ENCODE data around the gene MAN1B1. TPM values are rescaled to one million over a fixed set of nuclear protein-coding genes. Genes with fewer than 3 reads are reported as not detected.
A peak's percentile ranks its signal among the peaks of the same experiment; 100 is the strongest.

MAN1B1 gene
- total RNA-seq, 4 donors from 2014 or later = 57.7 to 81.0 (median 61.8) TPM

GRCh38 chr9:137051145-137051724 lies 35.5 kb upstream of the MAN1B1 start:
- no peak overlapping the region for H3K4me3 ChIP-seq (ENCODE audit: low read depth, poor library complexity, severe bottlenecking)
- WGBS, 2 donors = 83 to 93% methylated on average over 10 to 11 of the region's 17 CpGs
- TF ChIP-seq POLR2A (IDR thresholded peaks at IDR 0.05) (no peak), CTCF (IDR thresholded peaks at IDR 0.05) (no peak)
- intact Hi-C loops (cut with DNase I; ENCODE audit: low total_unique reads) = no loop called here
- no peak for DNase-seq (ENCODE audit: low spot score in 2 of 2)

GRCh38 chr9:137052293-137052692 lies 34.5 kb upstream of the MAN1B1 start:
- WGBS, 2 donors = 88% methylated on average over 6 to 7 of the region's 8 CpGs
- no peak for DNase-seq (ENCODE audit: low spot score in 2 of 2)
- TF ChIP-seq POLR2A (IDR thresholded peaks at IDR 0.05) (no peak), CTCF (IDR thresholded peaks at IDR 0.05) (no peak)
- intact Hi-C loops (cut with DNase I; ENCODE audit: low total_unique reads) = no loop called here
- H3K4me3 ChIP-seq (ENCODE audit: low read depth, poor library complexity, severe bottlenecking) = no peak overlapping the region

GRCh38 chr9:137052998-137053943 lies 33.5 kb upstream of the MAN1B1 start:
- intact Hi-C loops (cut with DNase I; ENCODE audit: low total_unique reads) = no loop called here
- H3K4me3 ChIP-seq (ENCODE audit: low read depth, poor library complexity, severe bottlenecking) = peak overlapping the region; percentile 35
- no peak for TF ChIP-seq POLR2A (IDR thresholded peaks at IDR 0.05)
- TF ChIP-seq CTCF (IDR thresholded peaks at IDR 0.05) = no peak
- DNase-seq (ENCODE audit: low spot score in 2 of 2) = no peak
- 46 to 77% methylated on average over 13 to 21 of the region's 71 CpGs for WGBS, 2 donors

- WGBS, 2 donors = 40 to 41% methylated on average over 28 to 33 of the region's 90 CpGs
- intact Hi-C loops (cut with DNase I; ENCODE audit: low total_unique reads) = no loop called here
- peak within 1 kb of the TSS; percentile 35 for H3K4me3 ChIP-seq (ENCODE audit: low read depth, poor library complexity, severe bottlenecking)
- no peak for TF ChIP-seq POLR2A (IDR thresholded peaks at IDR 0.05)
- no peak for TF ChIP-seq CTCF (IDR thresholded peaks at IDR 0.05)
- no peak for DNase-seq (ENCODE audit: low spot score in 2 of 2)
Measured at GRCh38 chr9:137053944-137054931, 32.5 kb upstream of the MAN1B1 start, which contains the start of gene ENTPD2. TSS of gene ENTPD2 (minus strand) at chr9:137054061. CDS start at chr9:137053997, 64 bp downstream.

- DNase-seq (ENCODE audit: low spot score in 2 of 2) = no peak
- 76 to 81% methylated on average over 12 of the region's 17 CpGs for WGBS, 2 donors
- no peak overlapping the region for H3K4me3 ChIP-seq (ENCODE audit: low read depth, poor library complexity, severe bottlenecking)
- TF ChIP-seq CTCF (IDR thresholded peaks at IDR 0.05) (no peak), POLR2A (IDR thresholded peaks at IDR 0.05) (no peak)
- intact Hi-C loops (cut with DNase I; ENCODE audit: low total_unique reads) = no loop called here
Measured at GRCh38 chr9:137054932-137055384, 31.8 kb upstream of the MAN1B1 start.

Data from lower leg skin (tissue), 4 donors.